ENCODE results near the gene XYLT1. TPM values are rescaled to one million over a fixed set of nuclear protein-coding genes. Genes with fewer than 3 reads are reported as not detected.

XYLT1 gene
- total and polyA plus RNA-seq, 2 of the 8 experiments (the other 6 are each of a cell fraction or from before 2014, with no cell fraction given): 6.6 to 25.4 TPM

DNA sequence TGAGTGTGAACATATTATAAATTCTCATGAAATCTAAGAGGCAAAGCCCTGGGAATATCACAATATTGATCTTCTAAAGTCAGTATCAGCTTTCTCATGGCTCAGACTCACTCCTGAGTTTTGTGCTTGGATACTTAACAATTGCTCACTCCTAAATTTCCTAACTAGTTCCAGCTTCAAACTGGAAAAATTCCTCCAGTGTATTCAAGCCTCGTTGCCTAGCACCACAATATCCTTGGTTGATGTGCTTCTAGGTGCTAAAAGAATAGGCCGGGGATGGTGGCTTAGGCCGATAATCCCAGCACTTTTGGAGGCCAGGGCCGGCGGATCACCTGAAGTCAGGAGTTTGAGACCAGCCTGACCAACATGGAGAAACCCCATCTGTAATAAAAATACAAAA is 62.5 kb downstream of the XYLT1 start:
- no peaks in the 10 kb centered on the region for H4K20me1 ChIP-seq (replicated peaks in 1 of 2; ENCODE audit: control insufficient read depth in 1 of 2, insufficient read depth in 2 of 2, low read length in 2 of 2)
- no peak overlapping the region for H2BK120ac ChIP-seq (replicated peaks; ENCODE audit: low read depth, low read length)
- H3K9ac ChIP-seq (replicated peaks in 1 of 4; ENCODE audit: extremely low read depth in 1 of 4, low read depth in 3 of 4, low read length in 3 of 4): no peak overlapping the region
- H2BK12ac ChIP-seq (ENCODE audit: low read depth, low read length): no peak overlapping the region
- no peak overlapping the region for H4K5ac ChIP-seq (ENCODE audit: insufficient read length, low read depth, low read length)
- no peaks in the 10 kb centered on the region for H3K36me3 ChIP-seq (ENCODE audit: control insufficient read depth in 2 of 4, insufficient read depth in 4 of 4, low read length in 3 of 4)
- ChIA-PET CTCF (ENCODE audit: partially characterized antibody) (no interaction called here), POLR2A (ENCODE audit: partially characterized antibody) (interaction anchor here (3.5 kb wide), 1 partner anchor 12 kb away, joined by 19 read pairs; no protein-coding TSS in a partner anchor)
- H3K79me1 ChIP-seq (ENCODE audit: low read depth, low read length): peaks cover 8% of the 10 kb centered on the region; the same call in 1 of the 2 replicates
- no peak overlapping the region for H4K91ac ChIP-seq (replicated peaks; ENCODE audit: insufficient read length, low read length)
- peaks cover 2 to 13% (median 9%) of the 10 kb centered on the region in 4 experiments; a peak in 6 of 7 replicates for H3K4me1 ChIP-seq (replicated peaks in 1 of 4; ENCODE audit: control insufficient read depth in 3 of 4, insufficient read depth in 4 of 4, low read length in 3 of 4)
- TF ChIP-seq GABPA (IDR thresholded peaks at IDR 0.05; ENCODE audit: borderline replicate concordance, insufficient read depth, low read length) (no peak), TAF7 (optimal IDR thresholded peaks at IDR 0.05; ENCODE audit: borderline replicate concordance, low read depth, low read length) (no peak), TCF12 (IDR thresholded peaks at IDR 0.05; ENCODE audit: low read depth, low read length) (no peak), KDM1A (IDR thresholded peaks at IDR 0.05; ENCODE audit: borderline replicate concordance, low read length) (no peak), EZH2 (IDR thresholded peaks at IDR 0.05; ENCODE audit: low read depth, low read length, severe bottlenecking) (no peak), SP4 (IDR thresholded peaks at IDR 0.05; ENCODE audit: low read length) (no peak), HDAC2 (IDR thresholded peaks at IDR 0.05; ENCODE audit: borderline replicate concordance in 1 of 2, low read depth in 2 of 2, low read length in 2 of 2) (no peak)
- H3K14ac ChIP-seq (ENCODE audit: insufficient read length): no peak overlapping the region
- WGBS, 2 experiments (ENCODE audit: extremely low coverage in 1 of 2, insufficient coverage in 1 of 2, insufficient read length in 1 of 2, insufficient replicate concordance in 2 of 2, low coverage in 1 of 2, low lambda C conversion rate in 2 of 2, missing lambda C conversion rate in 1 of 2): 99% methylated on average over 5 of the region's 5 CpGs; no CpG with 5 or more reads in 1 of the 2 experiments
- H3K4me2 ChIP-seq (ENCODE audit: insufficient read depth in 1 of 2, low read depth in 2 of 2, low read length in 2 of 2): no peak overlapping the region
- H3K4me3 ChIP-seq (ENCODE audit: extremely low read depth in 1 of 4, insufficient read depth in 2 of 4, low read depth in 3 of 4, low read length in 4 of 4): no peak overlapping the region
- no peak overlapping the region for H3K4ac ChIP-seq (replicated peaks; ENCODE audit: insufficient read length, low read depth, low read length)
- no peak overlapping the region for H3K56ac ChIP-seq (replicated peaks; ENCODE audit: insufficient read length, low read depth, low read length)
- H4K8ac ChIP-seq (ENCODE audit: extremely low read depth, insufficient read depth, low read length): no peak overlapping the region
- H3K9me3 ChIP-seq (ENCODE audit: insufficient read depth in 2 of 2, low read depth in 1 of 2, low read length in 1 of 2): no peaks in the 10 kb centered on the region
- no peak overlapping the region for H3K27ac ChIP-seq (ENCODE audit: low read depth, low read length)
- H2AFZ ChIP-seq (ENCODE audit: low read length): no peak overlapping the region
- no peak overlapping the region for H2AK5ac ChIP-seq (ENCODE audit: low read depth, low read length)
- H3K18ac ChIP-seq (ENCODE audit: extremely low read depth, low read length): no peak overlapping the region
- H2BK5ac ChIP-seq (ENCODE audit: low read depth, low read length): no peak overlapping the region
- no peak overlapping the region for H3K23ac ChIP-seq (ENCODE audit: insufficient read length)
- H3K23me2 ChIP-seq (ENCODE audit: low read depth, low read length): no peaks in the 10 kb centered on the region
- H2BK15ac ChIP-seq (ENCODE audit: low read length): no peak overlapping the region
- H3K27me3 ChIP-seq (replicated peaks in 1 of 4; ENCODE audit: control insufficient read depth in 3 of 4, extremely low read depth in 1 of 4, insufficient read depth in 3 of 4, low read length in 3 of 4): no peaks in the 10 kb centered on the region
- no peak for DNase-seq (ENCODE audit: low read depth in 1 of 2, low spot score in 2 of 2)
- no peak overlapping the region for H2BK20ac ChIP-seq (ENCODE audit: low read length)
- H3K79me2 ChIP-seq (ENCODE audit: control insufficient read depth in 1 of 2, insufficient read depth in 2 of 2, low read length in 2 of 2): peaks cover 0 to 23% of the 10 kb centered on the region in 2 experiments; a peak in 2 of 4 replicates
- no peak for FAIRE-seq

All from H1 (cell line).